Small intestine (tissue), 4 donors: ENCODE data around the gene ENO2. TPM values are rescaled to one million over a fixed set of nuclear protein-coding genes. Genes with fewer than 3 reads are reported as not detected.

Experiments
- polyA plus RNA-seq, 4 donors: library from polyadenylated mRNA; stranded (reverse) in 3 of 4; unstranded in 1 of 4; fragments of 200-250 nt in 3 of 4; fragments of 120-200 nt in 1 of 4; gene quantifications; one replicate each; pipeline versions ENCODE4 v1.2.1 to v1.2.3, GENCODE V29; 2013
- donor health status: healthy with polysubstance abuse.
- donor health status: Bipolar disorder and iron deficiency.
- donor health status: healthy.

The ENO2 gene
- polyA plus RNA-seq, 4 donors: 0.67 to 19.1 (median 3.1) TPM

Other genes with a start within 250 kb of the ENO2 start
- gene ZNF384, start 225.2 kb upstream of the ENO2 start, polyA plus RNA-seq: 10 to 100 TPM; 26.2 to 82.3 (median 34.6) TPM
- gene PIANP, start 213.8 kb upstream of the ENO2 start, polyA plus RNA-seq: 1 to 10 TPM in 2 of 4 donors, not detected in 2; 1.7 to 3.4 TPM
- gene COPS7A, start 190.5 kb upstream of the ENO2 start, polyA plus RNA-seq: 10 to 100 TPM; 30.5 to 49.3 (median 36.1) TPM
- gene MLF2, start 161.4 kb upstream of the ENO2 start, polyA plus RNA-seq: 100 to 1,000 TPM; 163 to 233 (median 187) TPM
- 100 to 1,000 TPM in 2 of 4 donors, 10 to 100 TPM in 2; 34.0 to 204 (median 122) TPM for gene PTMS, start 148.2 kb upstream of the ENO2 start, polyA plus RNA-seq
- 1 to 10 TPM in 2 of 4 donors, under 1 TPM in 2; 0.67 to 5.9 (median 1.3) TPM for gene LAG3, start 142.1 kb upstream of the ENO2 start, polyA plus RNA-seq
- gene CD4, start 125.1 kb upstream of the ENO2 start, polyA plus RNA-seq: 10 to 100 TPM in 1 of 4 donors, 1 to 10 TPM in 2, under 1 TPM in 1; 0.89 to 19.1 (median 6.5) TPM
- 1 to 10 TPM in 3 of 4 donors, not detected in 1; 1.1 to 6.7 (median 5.1) TPM for gene GPR162, start 92.8 kb upstream of the ENO2 start, polyA plus RNA-seq
- 10 to 100 TPM in 1 of 4 donors, 1 to 10 TPM in 2, under 1 TPM in 1; 0.89 to 18.3 (median 4.9) TPM for gene P3H3, start 86.2 kb upstream of the ENO2 start, polyA plus RNA-seq
- gene GNB3, start 73.7 kb upstream of the ENO2 start, polyA plus RNA-seq: 1 to 10 TPM in 3 of 4 donors, not detected in 1; 1.0 to 5.5 (median 3.2) TPM
- 10 to 100 TPM; 30.3 to 99.1 (median 49.0) TPM for gene CDCA3, start 63.3 kb upstream of the ENO2 start, polyA plus RNA-seq
- 10 to 100 TPM; 31.9 to 54.0 (median 39.2) TPM for gene USP5, start 62.4 kb upstream of the ENO2 start, polyA plus RNA-seq
- gene TPI1, start 47.0 kb upstream of the ENO2 start, polyA plus RNA-seq: 1,000 to 10,000 TPM in 2 of 4 donors, 100 to 1,000 TPM in 2; 574 to 1,439 (median 1,040) TPM
- 10 to 100 TPM in 3 of 4 donors, 1 to 10 TPM in 1; 9.7 to 22.5 (median 12.7) TPM for gene SPSB2, start 41.3 kb upstream of the ENO2 start, polyA plus RNA-seq
- 1 to 10 TPM; 3.6 to 8.2 (median 4.7) TPM for gene LRRC23, start 9.8 kb upstream of the ENO2 start, polyA plus RNA-seq
- gene ATN1, start 13.4 kb downstream of the ENO2 start, polyA plus RNA-seq: 10 to 100 TPM; 34.0 to 63.3 (median 46.2) TPM
- gene RNU7-1, start 29.2 kb downstream of the ENO2 start, polyA plus RNA-seq: not detected
- 100 to 1,000 TPM; 119 to 379 (median 273) TPM for gene C12orf57, start 29.4 kb downstream of the ENO2 start, polyA plus RNA-seq
- gene PTPN6, start 36.8 kb downstream of the ENO2 start, polyA plus RNA-seq: 10 to 100 TPM; 37.4 to 81.1 (median 58.7) TPM
- 100 to 1,000 TPM; 165 to 311 (median 212) TPM for gene PHB2, start 56.1 kb downstream of the ENO2 start, polyA plus RNA-seq
- 10 to 100 TPM; 12.3 to 39.3 (median 23.2) TPM for gene EMG1, start 56.3 kb downstream of the ENO2 start, polyA plus RNA-seq
- 10 to 100 TPM; 67.8 to 95.9 (median 77.3) TPM for gene LPCAT3, start 103.9 kb downstream of the ENO2 start, polyA plus RNA-seq
- 100 to 1,000 TPM in 1 of 4 donors, 10 to 100 TPM in 2, 1 to 10 TPM in 1; 4.7 to 196 (median 35.0) TPM for gene C1S, start 146.1 kb downstream of the ENO2 start, polyA plus RNA-seq
- gene C1R, start 177.9 kb downstream of the ENO2 start, polyA plus RNA-seq: 100 to 1,000 TPM in 1 of 4 donors, 10 to 100 TPM in 2, 1 to 10 TPM in 1; 4.5 to 254 (median 22.9) TPM
- 10 to 100 TPM in 3 of 4 donors, 1 to 10 TPM in 1; 10.0 to 77.1 (median 22.1) TPM for gene C1RL, start 194.6 kb downstream of the ENO2 start, polyA plus RNA-seq
- gene RBP5, start 214.3 kb downstream of the ENO2 start, polyA plus RNA-seq: 10 to 100 TPM in 2 of 4 donors, 1 to 10 TPM in 1, under 1 TPM in 1; 0.67 to 19.0 (median 7.8) TPM
- 10 to 100 TPM in 3 of 4 donors, 1 to 10 TPM in 1; 6.5 to 61.6 (median 13.8) TPM for gene CLSTN3, start 215.8 kb downstream of the ENO2 start, polyA plus RNA-seq